SH-SY5Y (cell line): ENCODE measurements around the gene ALG12.

Experiments
- GATA2 ChIP-seq: IDR thresholded peaks from 2 replicates; pipeline ENCODE4 v1.6.1; 2011; ENCODE audit warnings: mild to moderate bottlenecking, low read depth, low read length
- GATA3 ChIP-seq: IDR thresholded peaks from 2 replicates; pipeline ENCODE4 v1.6.1; 2011; ENCODE audit warnings: low read depth, mild to moderate bottlenecking, low read length, moderate library complexity

DNA sequence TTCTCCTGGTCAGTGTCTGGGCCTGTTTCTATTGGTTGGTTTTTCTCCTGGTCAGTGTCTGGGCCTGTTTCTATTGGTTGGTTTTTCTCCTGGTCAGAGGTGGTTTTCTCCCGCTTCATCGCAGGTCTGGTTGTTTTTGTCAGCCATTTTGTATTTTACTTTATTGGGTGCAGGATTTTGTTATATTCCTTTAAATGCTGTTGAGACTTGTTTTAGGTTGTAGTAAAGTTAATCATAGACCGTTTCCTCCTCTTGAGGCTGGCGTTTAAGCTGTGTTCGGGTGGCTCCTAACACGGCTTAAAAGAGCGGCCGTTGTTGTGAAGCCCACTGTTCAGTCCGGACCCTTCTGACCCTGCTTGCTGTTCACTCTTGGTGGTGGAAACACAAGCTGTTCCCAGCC is 38.4 kb downstream of the ALG12 start:
- TF ChIP-seq GATA2 (no peak), GATA3 (no peak)
